ENCODE data around the gene HBS1L. TPM values are rescaled to one million over a fixed set of nuclear protein-coding genes. Genes with fewer than 3 reads are reported as not detected.

Gene HBS1L
- polyA plus RNA-seq, 1 of the 3 experiments (the other 2 are of a cell fraction), result 19.0 TPM

DNA sequence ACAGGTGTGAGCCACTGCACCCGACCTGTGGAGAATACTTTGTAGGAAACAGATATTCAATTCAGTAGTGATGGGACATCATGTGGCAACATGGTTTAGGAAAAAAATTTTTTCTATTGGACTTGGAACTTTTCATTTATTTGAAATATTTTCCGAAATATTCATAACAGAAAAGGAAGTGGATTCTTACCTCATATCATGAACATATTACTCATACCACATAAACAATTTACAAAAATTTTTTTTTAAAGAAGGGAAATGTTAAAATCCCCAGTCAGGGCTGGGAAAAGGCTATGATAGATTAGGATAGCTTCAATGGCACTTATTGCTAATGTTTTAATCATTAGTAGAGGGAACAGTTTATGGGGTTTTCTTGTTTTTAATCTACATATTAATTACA lies 97.9 kb downstream of the HBS1L start:
- CTCF ChIA-PET, result interaction anchor here (0.9 kb wide), 1 partner anchor 16 kb away, joined by 3 read pairs; no protein-coding TSS in a partner anchor
- POLR2A ChIA-PET, result no interaction called here
- no peak for DNase-seq

More for the DNA sequence above, 97.9 kb downstream of the HBS1L start:
- Histone ChIP-seq H3K9ac (no peak overlapping the region), H3K4me3 (ENCODE audit: low read depth in 2 of 2, low read length in 1 of 2) (no peak overlapping the region), H2AFZ (ENCODE audit: low read depth) (no peak overlapping the region), H3K9me3 (peaks cover 18% of the 10 kb centered on the region; the same call in 1 of the 2 replicates), H3K79me2 (ENCODE audit: insufficient read depth) (no peaks in the 10 kb centered on the region), H3F3A (replicated peaks; ENCODE audit: insufficient read depth) (no peaks in the 10 kb centered on the region), H3K4me1 (ENCODE audit: control insufficient read depth in 1 of 2, insufficient read depth in 2 of 2, low read depth in 1 of 2, low read length in 1 of 2) (no peaks in the 10 kb centered on the region), H4K20me1 (ENCODE audit: insufficient read depth) (no peaks in the 10 kb centered on the region), H3K4me2 (no peak overlapping the region), H3K36me3 (replicated peaks in 1 of 2; ENCODE audit: control insufficient read depth in 1 of 2, insufficient read depth in 2 of 2, low read length in 1 of 2) (peaks cover 14 to 36% of the 10 kb centered on the region in 2 experiments), H3K9me2 (no peaks in the 10 kb centered on the region), H3K27me3 (ENCODE audit: insufficient read depth) (no peaks in the 10 kb centered on the region), H3K27ac (ENCODE audit: low read depth in 2 of 2, low read length in 1 of 2) (no peak overlapping the region)
- 91% methylated on average over 2 of the region's 2 CpGs for WGBS (ENCODE audit: low lambda C conversion rate)
- TF ChIP-seq REST (IDR thresholded peaks at IDR 0.05; ENCODE audit: low read depth, low read length), result no peak
- TF ChIP-seq RCOR1 (IDR thresholded peaks at IDR 0.05; ENCODE audit: low read length), result no peak
- TF ChIP-seq MEF2A (IDR thresholded peaks at IDR 0.05; ENCODE audit: borderline replicate concordance, low read depth), result no peak
- TF ChIP-seq YY1 (IDR thresholded peaks at IDR 0.05; ENCODE audit: low read depth), result no peak
- no peak for TF ChIP-seq SMC3 (IDR thresholded peaks at IDR 0.05; ENCODE audit: low read depth, low read length)
- TF ChIP-seq MXI1 (IDR thresholded peaks at IDR 0.05; ENCODE audit: low read depth, low read length), result no peak
- no peak for TF ChIP-seq NRF1 (IDR thresholded peaks at IDR 0.05; ENCODE audit: low read depth, low read length)
- no peak for TF ChIP-seq TAF1 (IDR thresholded peaks at IDR 0.05; ENCODE audit: borderline replicate concordance, low read depth, low read length)
- TF ChIP-seq CHD2 (IDR thresholded peaks at IDR 0.05; ENCODE audit: low read length, partially characterized antibody), result no peak
- TF ChIP-seq TCF12 (IDR thresholded peaks at IDR 0.05), result no peak
- TF ChIP-seq EZH2phosphoT487 (IDR thresholded peaks at IDR 0.05; ENCODE audit: borderline replicate concordance, low read depth), result no peak
- TF ChIP-seq, protein P1, sequence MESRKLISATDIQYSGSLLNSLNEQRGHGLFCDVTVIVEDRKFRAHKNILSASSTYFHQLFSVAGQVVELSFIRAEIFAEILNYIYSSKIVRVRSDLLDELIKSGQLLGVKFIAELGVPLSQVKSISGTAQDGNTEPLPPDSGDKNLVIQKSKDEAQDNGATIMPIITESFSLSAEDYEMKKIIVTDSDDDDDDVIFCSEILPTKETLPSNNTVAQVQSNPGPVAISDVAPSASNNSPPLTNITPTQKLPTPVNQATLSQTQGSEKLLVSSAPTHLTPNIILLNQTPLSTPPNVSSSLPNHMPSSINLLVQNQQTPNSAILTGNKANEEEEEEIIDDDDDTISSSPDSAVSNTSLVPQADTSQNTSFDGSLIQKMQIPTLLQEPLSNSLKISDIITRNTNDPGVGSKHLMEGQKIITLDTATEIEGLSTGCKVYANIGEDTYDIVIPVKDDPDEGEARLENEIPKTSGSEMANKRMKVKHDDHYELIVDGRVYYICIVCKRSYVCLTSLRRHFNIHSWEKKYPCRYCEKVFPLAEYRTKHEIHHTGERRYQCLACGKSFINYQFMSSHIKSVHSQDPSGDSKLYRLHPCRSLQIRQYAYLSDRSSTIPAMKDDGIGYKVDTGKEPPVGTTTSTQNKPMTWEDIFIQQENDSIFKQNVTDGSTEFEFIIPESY (IDR thresholded peaks at IDR 0.05; ENCODE audit: borderline replicate concordance, low read depth), result no peak
- no peak for TF ChIP-seq JUND (IDR thresholded peaks at IDR 0.05)
- no peak for TF ChIP-seq IRF3 (IDR thresholded peaks at IDR 0.05; ENCODE audit: low read depth, low read length)
- TF ChIP-seq ELF1 (IDR thresholded peaks at IDR 0.05), result no peak
- TF ChIP-seq RFX5 (IDR thresholded peaks at IDR 0.05; ENCODE audit: low read length), result no peak
- TF ChIP-seq GABPA (IDR thresholded peaks at IDR 0.05; ENCODE audit: low read depth), result no peak
- TF ChIP-seq, protein P2, sequence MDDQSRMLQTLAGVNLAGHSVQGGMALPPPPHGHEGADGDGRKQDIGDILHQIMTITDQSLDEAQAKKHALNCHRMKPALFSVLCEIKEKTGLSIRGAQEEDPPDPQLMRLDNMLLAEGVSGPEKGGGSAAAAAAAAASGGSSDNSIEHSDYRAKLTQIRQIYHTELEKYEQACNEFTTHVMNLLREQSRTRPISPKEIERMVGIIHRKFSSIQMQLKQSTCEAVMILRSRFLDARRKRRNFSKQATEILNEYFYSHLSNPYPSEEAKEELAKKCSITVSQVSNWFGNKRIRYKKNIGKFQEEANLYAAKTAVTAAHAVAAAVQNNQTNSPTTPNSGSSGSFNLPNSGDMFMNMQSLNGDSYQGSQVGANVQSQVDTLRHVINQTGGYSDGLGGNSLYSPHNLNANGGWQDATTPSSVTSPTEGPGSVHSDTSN (IDR thresholded peaks at IDR 0.05), result no peak
- TF ChIP-seq NFIC (IDR thresholded peaks at IDR 0.05; ENCODE audit: borderline replicate concordance), result no peak
